GM12878 (cell line): ENCODE data around the gene NT5M. TPM values are rescaled to one million over a fixed set of nuclear protein-coding genes. Genes with fewer than 3 reads are reported as not detected.

ENCODE experiments used
- CBX5 ChIP-seq: sonication (generic); IDR thresholded peaks from 2 replicates; pipeline ENCODE4 v1.6.1; 2016; ENCODE audit warnings: low read depth, moderate library complexity, mild to moderate bottlenecking, inconsistent platforms
- E4F1 ChIP-seq: fragments of 450-650 bp; IDR thresholded peaks from 2 replicates; pipeline ENCODE4 v1.6.1; 2018; ENCODE audit warnings: borderline replicate concordance, mild to moderate bottlenecking; ENCODE audit not compliant: partially characterized antibody
- EED ChIP-seq: sonication (generic); IDR thresholded peaks from 2 replicates; pipeline ENCODE4 v1.6.1; 2016; ENCODE audit warnings: antibody characterized with exemption, low read depth
- EGR1 ChIP-seq, 2 experiments: IDR thresholded peaks; 1 replicate in 1 of 2; 2 replicates in 1 of 2; pipeline ENCODE4 v1.6.1; 2011 to 2012; ENCODE audit warnings: low read depth in 2 of 2, low read length in 2 of 2, borderline replicate concordance in 1 of 2, mild to moderate bottlenecking in 1 of 2, moderate library complexity in 1 of 2
- HDAC2 ChIP-seq: fragments of 200-600 bp; sonication (generic); IDR thresholded peaks from 2 replicates; pipeline ENCODE4 v1.6.1; 2017
- MXI1 ChIP-seq: fragments of 150-350 bp; IDR thresholded peaks from 2 replicates; pipeline ENCODE4 v1.6.1; 2011; ENCODE audit warnings: low read depth, mild to moderate bottlenecking, inconsistent platforms, low read length, improper control_type of control experiment
- PAX8 ChIP-seq: fragments of 450-650 bp; IDR thresholded peaks from 2 replicates; pipeline ENCODE4 v1.6.1; 2017; ENCODE audit warnings: mild to moderate bottlenecking, moderate library complexity
- PML ChIP-seq: IDR thresholded peaks from 2 replicates; pipeline ENCODE4 v1.6.1; 2012; ENCODE audit warnings: low read length, inconsistent platforms
- POLR2A ChIP-seq: IDR thresholded peaks from 2 replicates; pipeline ENCODE4 v1.6.1; 2011; ENCODE audit warnings: low read depth, mild to moderate bottlenecking, low read length
- RBBP5 ChIP-seq: fragments of 200-600 bp; sonication (generic); conservative IDR thresholded peaks from 2 replicates; pipeline ENCODE4 v1.6.1; 2016
- SKIL ChIP-seq: fragments of 450-650 bp; IDR thresholded peaks from 2 replicates; pipeline ENCODE4 v1.6.1; 2017; ENCODE audit warnings: mild to moderate bottlenecking, low read depth, inconsistent platforms; ENCODE audit not compliant: poor library complexity, severe bottlenecking
- SRF ChIP-seq, 2 experiments: IDR thresholded peaks; 2 replicates each; pipeline ENCODE4 v1.6.1; 2011; ENCODE audit warnings: low read depth in 2 of 2, low read length in 2 of 2, mild to moderate bottlenecking in 1 of 2, moderate library complexity in 1 of 2
- TCF12 ChIP-seq: IDR thresholded peaks from 2 replicates; pipeline ENCODE4 v1.6.1; 2011; ENCODE audit warnings: low read depth, mild to moderate bottlenecking, low read length
- YY1 ChIP-seq: IDR thresholded peaks from 2 replicates; pipeline ENCODE4 v1.6.1; 2011; ENCODE audit warnings: low read depth, mild to moderate bottlenecking, low read length
- ZNF217 ChIP-seq: fragments of 450-650 bp; IDR thresholded peaks from 2 replicates; pipeline ENCODE4 v1.6.1; 2017; ENCODE audit warnings: antibody characterized with exemption, mild to moderate bottlenecking
- polyA plus RNA-seq, 11 experiments: library from polyadenylated mRNA; depleted of rRNA in 4 of 11; unstranded in 6 of 11; stranded (reverse) in 5 of 11; fragments of >200 nt; fragmentation: Nextera tagmentation in 4 of 11; fragmentation: Illumina TruSeq in 1 of 11; extraction: Ambion mirVana in 4 of 11; extraction: Trizol in 1 of 11; gene quantifications; 1 replicate in 1 of 11; 2 replicates in 10 of 11; pipeline versions ENCODE4 v1.2.1 to v1.2.3, GENCODE V29; 2011 to 2016; ENCODE audit warnings: inconsistent platforms in 2 of 11, missing spikeins in 2 of 11, low read depth in 1 of 11
- total RNA-seq, 4 experiments: library from RNA; depleted of rRNA in 3 of 4; stranded (reverse); fragments of >200 nt in 3 of 4; fragmentation: Illumina TruSeq in 1 of 4; extraction: Trizol in 1 of 4; gene quantifications; 2 replicates each; pipeline versions ENCODE4 v1.2.1 to v1.2.3, GENCODE V29; 2013 to 2021
- TF ChIP-seq, protein P1 (sequence below): fragments of 450-650 bp; IDR thresholded peaks from 2 replicates; pipeline ENCODE4 v1.6.1; 2017; ENCODE audit warnings: low read depth, mild to moderate bottlenecking, moderate library complexity
- TF ChIP-seq, protein P2 (sequence below): IDR thresholded peaks from 2 replicates; pipeline ENCODE4 v1.6.1; 2011; ENCODE audit warnings: borderline replicate concordance, low read depth, mild to moderate bottlenecking, moderate library complexity, mixed read lengths, low read length; ENCODE audit not compliant: insufficient read depth; ENCODE audit errors: extremely low read length
- TF ChIP-seq, protein P3 (sequence below): fragments of 450-650 bp; IDR thresholded peaks from 2 replicates; pipeline ENCODE4 v1.6.1; 2016; ENCODE audit warnings: mild to moderate bottlenecking
- TF ChIP-seq, protein P4 (sequence below): IDR thresholded peaks from 2 replicates; pipeline ENCODE4 v1.6.1; 2011; ENCODE audit warnings: borderline replicate concordance, low read depth, mild to moderate bottlenecking, moderate library complexity, low read length; ENCODE audit not compliant: insufficient read depth, poor library complexity, severe bottlenecking

NT5M gene
- total and polyA plus RNA-seq, 10 of the 15 experiments (the other 5 are each of a cell fraction or from before 2014, with no cell fraction given), result 0.18 to 14.1 (median 2.9) TPM

- TF ChIP-seq, protein P1, sequence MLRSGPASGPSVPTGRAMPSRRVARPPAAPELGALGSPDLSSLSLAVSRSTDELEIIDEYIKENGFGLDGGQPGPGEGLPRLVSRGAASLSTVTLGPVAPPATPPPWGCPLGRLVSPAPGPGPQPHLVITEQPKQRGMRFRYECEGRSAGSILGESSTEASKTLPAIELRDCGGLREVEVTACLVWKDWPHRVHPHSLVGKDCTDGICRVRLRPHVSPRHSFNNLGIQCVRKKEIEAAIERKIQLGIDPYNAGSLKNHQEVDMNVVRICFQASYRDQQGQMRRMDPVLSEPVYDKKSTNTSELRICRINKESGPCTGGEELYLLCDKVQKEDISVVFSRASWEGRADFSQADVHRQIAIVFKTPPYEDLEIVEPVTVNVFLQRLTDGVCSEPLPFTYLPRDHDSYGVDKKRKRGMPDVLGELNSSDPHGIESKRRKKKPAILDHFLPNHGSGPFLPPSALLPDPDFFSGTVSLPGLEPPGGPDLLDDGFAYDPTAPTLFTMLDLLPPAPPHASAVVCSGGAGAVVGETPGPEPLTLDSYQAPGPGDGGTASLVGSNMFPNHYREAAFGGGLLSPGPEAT, result 0 out of 2 replicates have a peak, but pooled peaks have one; percentile 30
- TF ChIP-seq EGR1 (IDR thresholded peaks at IDR 0.05; ENCODE audit: borderline replicate concordance in 1 of 2, low read depth in 2 of 2, low read length in 2 of 2), result peak in 1 of 2 experiments; percentile 48; a peak in 1 of 3 replicates
- TF ChIP-seq, protein P2, sequence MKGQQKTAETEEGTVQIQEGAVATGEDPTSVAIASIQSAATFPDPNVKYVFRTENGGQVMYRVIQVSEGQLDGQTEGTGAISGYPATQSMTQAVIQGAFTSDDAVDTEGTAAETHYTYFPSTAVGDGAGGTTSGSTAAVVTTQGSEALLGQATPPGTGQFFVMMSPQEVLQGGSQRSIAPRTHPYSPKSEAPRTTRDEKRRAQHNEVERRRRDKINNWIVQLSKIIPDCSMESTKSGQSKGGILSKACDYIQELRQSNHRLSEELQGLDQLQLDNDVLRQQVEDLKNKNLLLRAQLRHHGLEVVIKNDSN, result no peak
- no peak for TF ChIP-seq EED
- 0 out of 2 replicates have a peak, but pooled peaks have one; percentile 9 for TF ChIP-seq TCF12
- no peak for TF ChIP-seq HDAC2
- TF ChIP-seq SKIL, result no peak
- no peak for TF ChIP-seq CBX5
- TF ChIP-seq PAX8, result no peak
- TF ChIP-seq, protein P3, sequence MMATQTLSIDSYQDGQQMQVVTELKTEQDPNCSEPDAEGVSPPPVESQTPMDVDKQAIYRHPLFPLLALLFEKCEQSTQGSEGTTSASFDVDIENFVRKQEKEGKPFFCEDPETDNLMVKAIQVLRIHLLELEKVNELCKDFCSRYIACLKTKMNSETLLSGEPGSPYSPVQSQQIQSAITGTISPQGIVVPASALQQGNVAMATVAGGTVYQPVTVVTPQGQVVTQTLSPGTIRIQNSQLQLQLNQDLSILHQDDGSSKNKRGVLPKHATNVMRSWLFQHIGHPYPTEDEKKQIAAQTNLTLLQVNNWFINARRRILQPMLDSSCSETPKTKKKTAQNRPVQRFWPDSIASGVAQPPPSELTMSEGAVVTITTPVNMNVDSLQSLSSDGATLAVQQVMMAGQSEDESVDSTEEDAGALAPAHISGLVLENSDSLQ, result 0 out of 2 replicates have a peak, but pooled peaks have one; percentile 23
- TF ChIP-seq YY1, result 0 out of 2 replicates have a peak, but pooled peaks have one; percentile 27
- no peak for TF ChIP-seq RBBP5
- TF ChIP-seq MXI1, result peak; percentile 72; the same call in 1 of the 2 replicates
- TF ChIP-seq PML, result no peak
- peak; percentile 75; the same call in 1 of the 2 replicates for TF ChIP-seq ZNF217
- TF ChIP-seq E4F1, result no peak
- TF ChIP-seq SRF (IDR thresholded peaks at IDR 0.05; ENCODE audit: low read depth in 2 of 2, low read length in 2 of 2), result no peak
- TF ChIP-seq, protein P4, sequence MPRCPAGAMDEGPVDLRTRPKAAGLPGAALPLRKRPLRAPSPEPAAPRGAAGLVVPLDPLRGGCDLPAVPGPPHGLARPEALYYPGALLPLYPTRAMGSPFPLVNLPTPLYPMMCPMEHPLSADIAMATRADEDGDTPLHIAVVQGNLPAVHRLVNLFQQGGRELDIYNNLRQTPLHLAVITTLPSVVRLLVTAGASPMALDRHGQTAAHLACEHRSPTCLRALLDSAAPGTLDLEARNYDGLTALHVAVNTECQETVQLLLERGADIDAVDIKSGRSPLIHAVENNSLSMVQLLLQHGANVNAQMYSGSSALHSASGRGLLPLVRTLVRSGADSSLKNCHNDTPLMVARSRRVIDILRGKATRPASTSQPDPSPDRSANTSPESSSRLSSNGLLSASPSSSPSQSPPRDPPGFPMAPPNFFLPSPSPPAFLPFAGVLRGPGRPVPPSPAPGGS, result no peak
- TF ChIP-seq POLR2A, result peak; percentile 70
These were observed at the start of gene NT5M (continued) for GRCh38 chr17:17303010-17303846.
